Vagina (tissue), 2 donors: Measurements from ENCODE around the gene ADCY3. TPM values are rescaled to one million over a fixed set of nuclear protein-coding genes. Genes with fewer than 3 reads are reported as not detected.

Experiments
- DNase-seq, 2 donors: peaks; one replicate each; pipeline ENCODE4 v3.0.0-alpha.2; 2017; ENCODE audit errors: extremely low spot score in 2 of 2
- H3K27ac ChIP-seq: fragments of 200-600 bp; sonication (generic); one replicate; pipeline ENCODE4 v1.5.1; 2019
- H3K27me3 ChIP-seq: fragments of 200-600 bp; sonication (generic); one replicate; pipeline ENCODE4 v1.5.1; 2019
- H3K36me3 ChIP-seq, 2 donors: fragments of 200-600 bp; sonication (generic); one replicate each; pipeline ENCODE4 v1.5.1; 2017 to 2019
- H3K4me1 ChIP-seq: fragments of 200-600 bp; sonication (generic); one replicate; pipeline ENCODE4 v1.5.1; 2019
- H3K4me3 ChIP-seq, 2 donors: fragments of 200-600 bp; sonication (generic); 1 replicate in 1 of 2; 2 replicates in 1 of 2; pipeline ENCODE4 v1.5.1; 2016 to 2019
- H3K9me3 ChIP-seq: fragments of 200-600 bp; sonication (generic); one replicate; pipeline ENCODE4 v1.5.1; 2019
- POLR2A ChIP-seq, 2 donors: fragments of 450-650 bp; IDR thresholded peaks; one replicate each; pipeline ENCODE4 v1.6.1; 2017; ENCODE audit warnings: antibody characterized with exemption in 2 of 2, mild to moderate bottlenecking in 2 of 2, moderate library complexity in 2 of 2
- POLR2AphosphoS5 ChIP-seq, 2 donors: sonication (generic); formaldehyde crosslinking; IDR thresholded peaks; one replicate each; pipeline ENCODE4 v1.9.0; 2017; ENCODE audit warnings: antibody characterized with exemption in 2 of 2, mild to moderate bottlenecking in 2 of 2, low read depth in 1 of 2; ENCODE audit not compliant: insufficient read depth in 1 of 2
- intact Hi-C: fragments of 100-400 bp; cut with DNase I; formaldehyde crosslinking; loops from one replicate; pipeline ENCODE4 v1.15.1; 2023
- total RNA-seq: library from RNA; depleted of rRNA; stranded (reverse); fragments of >200 nt; gene quantifications from one replicate; pipeline ENCODE4 v1.2.3, GENCODE V29; 2016
- TF ChIP-seq, protein P1 (sequence below), 3 experiments: fragments of 450-650 bp in 2 of 3; fragments of 200-600 bp in 1 of 3; sonication (generic) in 1 of 3; IDR thresholded peaks; one replicate each; pipeline ENCODE4 v1.5.1; 2017 to 2019; ENCODE audit warnings: antibody characterized with exemption in 3 of 3, mild to moderate bottlenecking in 2 of 3, moderate library complexity in 2 of 3

The ADCY3 gene
- total RNA-seq, 1 donor from 2014 or later = 90.6 TPM

- intact Hi-C loops = no loop called here
- Histone ChIP-seq H3K27me3 (no peaks in the 10 kb centered on the region), H3K9me3 (no peaks in the 10 kb centered on the region), H3K4me1 (no peaks in the 10 kb centered on the region), H3K4me3 (no peak overlapping the region), H3K27ac (no peak overlapping the region), H3K36me3 (no peaks in the 10 kb centered on the region)
- no peak for DNase-seq
- TF ChIP-seq, protein P1, sequence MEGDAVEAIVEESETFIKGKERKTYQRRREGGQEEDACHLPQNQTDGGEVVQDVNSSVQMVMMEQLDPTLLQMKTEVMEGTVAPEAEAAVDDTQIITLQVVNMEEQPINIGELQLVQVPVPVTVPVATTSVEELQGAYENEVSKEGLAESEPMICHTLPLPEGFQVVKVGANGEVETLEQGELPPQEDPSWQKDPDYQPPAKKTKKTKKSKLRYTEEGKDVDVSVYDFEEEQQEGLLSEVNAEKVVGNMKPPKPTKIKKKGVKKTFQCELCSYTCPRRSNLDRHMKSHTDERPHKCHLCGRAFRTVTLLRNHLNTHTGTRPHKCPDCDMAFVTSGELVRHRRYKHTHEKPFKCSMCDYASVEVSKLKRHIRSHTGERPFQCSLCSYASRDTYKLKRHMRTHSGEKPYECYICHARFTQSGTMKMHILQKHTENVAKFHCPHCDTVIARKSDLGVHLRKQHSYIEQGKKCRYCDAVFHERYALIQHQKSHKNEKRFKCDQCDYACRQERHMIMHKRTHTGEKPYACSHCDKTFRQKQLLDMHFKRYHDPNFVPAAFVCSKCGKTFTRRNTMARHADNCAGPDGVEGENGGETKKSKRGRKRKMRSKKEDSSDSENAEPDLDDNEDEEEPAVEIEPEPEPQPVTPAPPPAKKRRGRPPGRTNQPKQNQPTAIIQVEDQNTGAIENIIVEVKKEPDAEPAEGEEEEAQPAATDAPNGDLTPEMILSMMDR (IDR thresholded peaks at IDR 0.05) = no peak
- no peak for TF ChIP-seq POLR2AphosphoS5 (IDR thresholded peaks at IDR 0.05; ENCODE audit: insufficient read depth in 1 of 2, low read depth in 1 of 2)
- TF ChIP-seq POLR2A (IDR thresholded peaks at IDR 0.05) = no peak
Measured at GRCh38 chr2:24937236-24937635, 17.2 kb upstream of the ADCY3 start.

DNA sequence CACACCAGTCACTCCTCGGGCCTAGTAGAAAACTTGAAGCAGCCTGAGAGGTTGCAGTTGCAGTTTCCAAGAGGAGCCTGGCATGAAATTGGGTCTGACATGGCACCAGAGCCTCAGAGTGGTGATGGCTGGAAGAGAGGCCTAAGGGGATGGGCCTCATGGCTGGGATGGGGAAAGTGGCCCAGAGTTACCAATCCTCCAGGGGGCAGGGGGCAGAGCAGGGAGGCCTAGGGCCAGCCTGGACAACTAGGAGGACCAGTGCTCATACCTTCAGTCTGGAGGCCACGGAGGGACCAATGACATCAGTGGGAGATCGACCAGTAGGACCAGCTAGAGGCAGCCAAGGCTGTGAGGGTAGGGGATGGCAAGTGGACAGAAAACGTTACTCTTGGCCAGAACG is 15.1 kb upstream of the ADCY3 start:
- no peak overlapping the region for H3K27ac ChIP-seq
- DNase-seq = no peak
- no peaks in the 10 kb centered on the region for H3K36me3 ChIP-seq
- TF ChIP-seq, protein P1 (IDR thresholded peaks at IDR 0.05) = no peak
- TF ChIP-seq POLR2AphosphoS5 (IDR thresholded peaks at IDR 0.05; ENCODE audit: insufficient read depth in 1 of 2, low read depth in 1 of 2) = no peak
- TF ChIP-seq POLR2A (IDR thresholded peaks at IDR 0.05) = no peak
- intact Hi-C loops = no loop called here
- H3K4me3 ChIP-seq = no peak overlapping the region
- H3K27me3 ChIP-seq = no peaks in the 10 kb centered on the region
- no peaks in the 10 kb centered on the region for H3K4me1 ChIP-seq
- no peaks in the 10 kb centered on the region for H3K9me3 ChIP-seq

- TF ChIP-seq POLR2A (IDR thresholded peaks at IDR 0.05) (no peak), POLR2AphosphoS5 (IDR thresholded peaks at IDR 0.05; ENCODE audit: insufficient read depth in 1 of 2, low read depth in 1 of 2) (no peak)
- TF ChIP-seq, protein P1 (IDR thresholded peaks at IDR 0.05) = no peak
- intact Hi-C loops = no loop called here
- H3K36me3 ChIP-seq = no peaks in the 10 kb centered on the region
- no peaks in the 10 kb centered on the region for H3K4me1 ChIP-seq
- H3K27me3 ChIP-seq = no peaks in the 10 kb centered on the region
- H3K27ac ChIP-seq = no peak overlapping the region
- no peak overlapping the region for H3K4me3 ChIP-seq
- H3K9me3 ChIP-seq = no peaks in the 10 kb centered on the region
- DNase-seq = no peak
Measured at GRCh38 chr2:24932715-24933114, 12.7 kb upstream of the ADCY3 start.

GRCh38 chr2:24930768-24931167 is 10.7 kb upstream of the ADCY3 start:
- Histone ChIP-seq H3K4me3 (no peak overlapping the region), H3K9me3 (no peaks in the 10 kb centered on the region), H3K27ac (no peak overlapping the region), H3K27me3 (no peaks in the 10 kb centered on the region), H3K4me1 (peaks cover 15% of the 10 kb centered on the region), H3K36me3 (no peaks in the 10 kb centered on the region)
- intact Hi-C loops = no loop called here
- no peak for TF ChIP-seq POLR2A (IDR thresholded peaks at IDR 0.05)
- TF ChIP-seq POLR2AphosphoS5 (IDR thresholded peaks at IDR 0.05; ENCODE audit: insufficient read depth in 1 of 2, low read depth in 1 of 2) = no peak
- TF ChIP-seq, protein P1 (IDR thresholded peaks at IDR 0.05) = no peak
- DNase-seq = no peak

DNA sequence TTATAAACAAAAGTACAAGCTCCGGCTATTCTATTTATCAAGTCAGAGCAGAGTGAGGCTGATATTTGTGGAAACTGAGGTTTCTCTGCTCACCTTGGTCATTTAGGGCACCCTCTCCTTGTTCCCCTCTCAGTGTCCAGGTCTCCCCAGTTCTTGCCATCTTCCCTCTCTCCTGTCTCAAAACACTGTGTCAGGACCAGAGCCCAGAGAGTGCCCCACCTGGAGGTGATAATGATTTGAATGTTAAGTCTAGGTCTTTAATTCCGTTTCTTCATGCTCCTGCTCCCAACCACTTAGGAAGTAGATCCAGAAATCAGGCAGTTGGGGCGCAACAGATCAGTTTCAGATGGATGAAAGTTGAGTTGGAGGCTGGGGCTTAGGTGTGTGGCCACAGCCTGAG is 9.2 kb upstream of the ADCY3 start:
- Histone ChIP-seq H3K27me3 (no peaks in the 10 kb centered on the region), H3K27ac (no peak overlapping the region), H3K4me3 (no peak overlapping the region), H3K36me3 (no peaks in the 10 kb centered on the region), H3K4me1 (peaks cover 15% of the 10 kb centered on the region), H3K9me3 (no peaks in the 10 kb centered on the region)
- TF ChIP-seq, protein P1 (IDR thresholded peaks at IDR 0.05) = no peak
- TF ChIP-seq POLR2A (IDR thresholded peaks at IDR 0.05) (no peak), POLR2AphosphoS5 (IDR thresholded peaks at IDR 0.05; ENCODE audit: insufficient read depth in 1 of 2, low read depth in 1 of 2) (no peak)
- intact Hi-C loops = no loop called here
- no peak for DNase-seq
